GM18870 (cell line): ENCODE results near the gene CGN.

ENCODE experiments used
- ATAC-seq: cut with Tn5 transposase; IDR thresholded peaks from one replicate; pipeline ENCODE4 v1.9.1; 2021; ENCODE audit warnings: moderate library complexity; ENCODE audit not compliant: unreplicated experiment

The CGN gene

GRCh38 chr1:151501474-151501873 lies 9.7 kb upstream of the CGN start:
- no peak for ATAC-seq

- ATAC-seq: no peak
Observed at GRCh38 chr1:151502035-151502700, 9.0 kb upstream of the CGN start.

- no peak for ATAC-seq
Observed at GRCh38 chr1:151502859-151503780, 8.1 kb upstream of the CGN start.

- no peak for ATAC-seq
Observed at GRCh38 chr1:151504252-151504651, 6.9 kb upstream of the CGN start.

GRCh38 chr1:151504759-151505158 lies 6.4 kb upstream of the CGN start:
- ATAC-seq: no peak

- no peak for ATAC-seq
Observed at GRCh38 chr1:151508833-151509232, 2.4 kb upstream of the CGN start.

GRCh38 chr1:151509350-151510019 lies 1.7 kb upstream of the CGN start:
- no peak for ATAC-seq

- ATAC-seq: no peak
Observed at GRCh38 chr1:151510020-151510405, 1.2 kb upstream of the CGN start.

GRCh38 chr1:151510614-151510956 lies 602 bp upstream of the CGN start:
- ATAC-seq: no peak

GRCh38 chr1:151511636-151512215 lies 539 bp downstream of the CGN start:
- ATAC-seq: no peak

- ATAC-seq: no peak
Observed at GRCh38 chr1:151512326-151512725, 1.1 kb downstream of the CGN start.

GRCh38 chr1:151512801-151513625 lies 1.8 kb downstream of the CGN start:
- no peak for ATAC-seq

GRCh38 chr1:151513626-151514121 lies 2.5 kb downstream of the CGN start:
- ATAC-seq: no peak

GRCh38 chr1:151514366-151514765 lies 3.2 kb downstream of the CGN start:
- no peak for ATAC-seq

- ATAC-seq: no peak
Observed at GRCh38 chr1:151515265-151515664, 4.1 kb downstream of the CGN start.

- no peak for ATAC-seq
Observed at GRCh38 chr1:151516031-151516511, 4.9 kb downstream of the CGN start.

GRCh38 chr1:151518431-151518830 lies 7.2 kb downstream of the CGN start:
- ATAC-seq: no peak

GRCh38 chr1:151518936-151519335 lies 7.7 kb downstream of the CGN start:
- ATAC-seq: no peak

- no peak for ATAC-seq
Observed at GRCh38 chr1:151519667-151520066, 8.5 kb downstream of the CGN start.

GRCh38 chr1:151520359-151520758 lies 9.2 kb downstream of the CGN start:
- no peak for ATAC-seq
